HCT116 (cell line): ENCODE results near the gene COPZ1. TPM values are rescaled to one million over a fixed set of nuclear protein-coding genes. Genes with fewer than 3 reads are reported as not detected.

Source experiments
- ATAC-seq: fragments of 200-7000 bp; cut with Tn5 transposase; 2 replicates; pipeline ENCODE4 v1.9.1; 2020; ENCODE audit warnings: mild to moderate bottlenecking, moderate library complexity
- BruUV-seq: library from RNA; stranded (reverse); fragments of 400-500 nt; replicated peaks from 2 replicates; lab custom pipeline; 2021; lab: Mats Ljungman, UMichigan
- CTCF ChIA-PET: fragments of 300-600 bp; sonication (Branson Sonifier 250); formaldehyde crosslinking; loops from one replicate; lab custom pipeline; 2021; ENCODE audit warnings: antibody characterized with exemption; lab: Charles Lee
- POLR2A ChIA-PET: fragments of 300-600, 350-600 bp; sonication (Branson Sonifier 250); formaldehyde crosslinking; loops from one replicate; lab custom pipeline; 2021; ENCODE audit warnings: antibody characterized with exemption; lab: Charles Lee
- RAD21 ChIA-PET, 2 experiments: fragments of 300-600 bp; sonication (Branson Sonifier 250); formaldehyde crosslinking; loops; one replicate each; lab custom pipeline; 2023; ENCODE audit warnings: low total read pairs in 2 of 2; ENCODE audit not compliant: uncharacterized antibody in 2 of 2, unreplicated experiment in 2 of 2, low non-redundant PET in 1 of 2; lab: Charles Lee
- DNase-seq: peaks from one replicate; pipeline ENCODE4 v3.0.0-alpha.2; 2010; ENCODE audit warnings: low read depth, low spot score
- H2AFZ ChIP-seq: fragments of 200-600 bp; shearing (Covaris generic), sonication (generic); 2 replicates; pipeline ENCODE4 v1.6.1; 2017; ENCODE audit warnings: low read depth, mixed run types, mixed read lengths, antibody characterized with exemption, low read length; ENCODE audit not compliant: poor library complexity, severe bottlenecking
- H3K27ac ChIP-seq: 2 replicates; pipeline ENCODE4 v1.5.1; 2012; ENCODE audit warnings: low read depth, low read length
- H3K27me3 ChIP-seq: fragments of 200-600 bp; sonication (generic); 2 replicates; pipeline ENCODE4 v1.6.1; 2016; ENCODE audit warnings: mixed run types, low read length, mixed read lengths; ENCODE audit not compliant: insufficient read depth
- H3K36me3 ChIP-seq, 2 experiments: fragments of 200-500 bp in 1 of 2; fragments of 200-600 bp in 1 of 2; sonication (Bioruptor generic) in 1 of 2; sonication (generic) in 1 of 2; 2 replicates each; pipeline versions ENCODE4 v1.5.1 to v1.6.1; 2014 to 2016; ENCODE audit warnings: low read length in 2 of 2, inconsistent platforms in 1 of 2, mixed read lengths in 1 of 2, mixed run types in 1 of 2; ENCODE audit not compliant: insufficient read depth in 2 of 2, control insufficient read depth in 1 of 2
- H3K4me1 ChIP-seq, 2 experiments: fragments of 200-600 bp in 1 of 2; sonication (generic) in 1 of 2; 2 replicates each; pipeline versions ENCODE4 v1.5.1 to v1.6.1; 2012 to 2017; ENCODE audit warnings: low read length in 2 of 2, inconsistent platforms in 1 of 2, mild to moderate bottlenecking in 1 of 2, mixed read lengths in 1 of 2, mixed run types in 1 of 2, moderate library complexity in 1 of 2; ENCODE audit not compliant: insufficient read depth in 2 of 2, control insufficient read depth in 1 of 2
- H3K4me2 ChIP-seq: fragments of 200-600 bp; sonication (generic); 2 replicates; pipeline ENCODE4 v1.6.1; 2017; ENCODE audit warnings: mixed run types, low read length, mixed read lengths
- H3K4me3 ChIP-seq, 2 experiments: fragments of 200-600 bp in 1 of 2; sonication (generic) in 1 of 2; replicated peaks in 1 of 2; 2 replicates each; pipeline ENCODE4 v1.5.1; 2011 to 2016; ENCODE audit warnings: low read length in 2 of 2, control low read depth in 1 of 2, low read depth in 1 of 2, mild to moderate bottlenecking in 1 of 2, mixed read lengths in 1 of 2, mixed run types in 1 of 2
- H3K79me2 ChIP-seq: fragments of 200-600 bp; sonication (generic); 2 replicates; pipeline ENCODE4 v1.6.1; 2017; ENCODE audit warnings: mild to moderate bottlenecking, mixed run types, low read length, moderate library complexity, mixed read lengths; ENCODE audit not compliant: insufficient read depth
- H3K9ac ChIP-seq: fragments of 200-600 bp; sonication (generic); 2 replicates; pipeline ENCODE4 v1.6.1; 2016; ENCODE audit warnings: low read length, mixed read lengths
- H3K9me2 ChIP-seq: fragments of 200-600 bp; sonication (generic), shearing (Covaris generic); 2 replicates; pipeline ENCODE4 v1.6.1; 2017; ENCODE audit warnings: mixed run types, mild to moderate bottlenecking, moderate library complexity; ENCODE audit not compliant: insufficient read depth
- H3K9me3 ChIP-seq, 2 experiments: fragments of 200-500 bp in 1 of 2; fragments of 200-600 bp in 1 of 2; sonication (Bioruptor generic) in 1 of 2; sonication (generic) in 1 of 2; 2 replicates each; pipeline ENCODE4 v1.6.1; 2014 to 2017; ENCODE audit warnings: low read length in 2 of 2, mixed read lengths in 2 of 2, inconsistent platforms in 1 of 2, low read depth in 1 of 2, mild to moderate bottlenecking in 1 of 2, mixed run types in 1 of 2, moderate library complexity in 1 of 2; ENCODE audit not compliant: control insufficient read depth in 1 of 2, insufficient read depth in 1 of 2
- H4K20me1 ChIP-seq: fragments of 200-600 bp; sonication (generic), shearing (Covaris generic); 2 replicates; pipeline ENCODE4 v1.6.1; 2017; ENCODE audit warnings: mixed run types, mild to moderate bottlenecking, moderate library complexity; ENCODE audit not compliant: insufficient read depth
- CBX3 ChIP-seq: IDR thresholded peaks from 2 replicates; pipeline ENCODE4 v1.6.1; 2012; ENCODE audit warnings: low read depth
- CEBPB ChIP-seq: IDR thresholded peaks from 2 replicates; pipeline ENCODE4 v1.6.1; 2012; ENCODE audit warnings: low read depth
- EGR1 ChIP-seq: IDR thresholded peaks from 2 replicates; pipeline ENCODE4 v1.6.1; 2012; ENCODE audit warnings: low read depth
- ELF1 ChIP-seq: IDR thresholded peaks from 2 replicates; pipeline ENCODE4 v1.6.1; 2012; ENCODE audit warnings: low read depth, borderline replicate concordance
- EZH2 ChIP-seq: fragments of 200-600 bp; sonication (generic); IDR thresholded peaks from 2 replicates; pipeline ENCODE4 v1.6.1; 2017; ENCODE audit warnings: antibody characterized with exemption, mixed run types
- FOSL1 ChIP-seq: IDR thresholded peaks from 2 replicates; pipeline ENCODE4 v1.6.1; 2012; ENCODE audit warnings: low read depth
- JUND ChIP-seq: IDR thresholded peaks from 2 replicates; pipeline ENCODE4 v1.6.1; 2012
- SP1 ChIP-seq: IDR thresholded peaks from 2 replicates; pipeline ENCODE4 v1.6.1; 2012; ENCODE audit warnings: low read depth
- SRF ChIP-seq: IDR thresholded peaks from 2 replicates; pipeline ENCODE4 v1.6.1; 2012; ENCODE audit warnings: low read depth
- YY1 ChIP-seq: IDR thresholded peaks from 2 replicates; pipeline ENCODE4 v1.6.1; 2011; ENCODE audit warnings: low read length, low read depth, moderate library complexity, mild to moderate bottlenecking; ENCODE audit not compliant: insufficient replicate concordance; ENCODE audit errors: extremely low read depth
- ZFX ChIP-seq: fragments of 450-650 bp; IDR thresholded peaks from 2 replicates; pipeline ENCODE4 v1.6.1; 2017
- ZNF274 ChIP-seq: fragments of 200-500 bp; sonication (Bioruptor generic); IDR thresholded peaks from 2 replicates; pipeline ENCODE4 v1.6.1; 2014; ENCODE audit warnings: mild to moderate bottlenecking, low read depth, low read length, inconsistent platforms
- intact Hi-C: fragments of 100-400 bp; cut with micrococcal nuclease; formaldehyde crosslinking; loops from 2 replicates; pipeline ENCODE4 v1.10.0; 2022
- total RNA-seq: library from RNA; stranded (reverse); gene quantifications from one replicate; pipeline ENCODE4 v1.2.1, GENCODE V29; 2021; ENCODE audit not compliant: unreplicated experiment
- TF ChIP-seq, protein P1 (sequence below): IDR thresholded peaks from 2 replicates; pipeline ENCODE4 v1.6.1; 2012

The COPZ1 gene
- total RNA-seq, 1 experiment from 2014 or later: 191 TPM

DNA sequence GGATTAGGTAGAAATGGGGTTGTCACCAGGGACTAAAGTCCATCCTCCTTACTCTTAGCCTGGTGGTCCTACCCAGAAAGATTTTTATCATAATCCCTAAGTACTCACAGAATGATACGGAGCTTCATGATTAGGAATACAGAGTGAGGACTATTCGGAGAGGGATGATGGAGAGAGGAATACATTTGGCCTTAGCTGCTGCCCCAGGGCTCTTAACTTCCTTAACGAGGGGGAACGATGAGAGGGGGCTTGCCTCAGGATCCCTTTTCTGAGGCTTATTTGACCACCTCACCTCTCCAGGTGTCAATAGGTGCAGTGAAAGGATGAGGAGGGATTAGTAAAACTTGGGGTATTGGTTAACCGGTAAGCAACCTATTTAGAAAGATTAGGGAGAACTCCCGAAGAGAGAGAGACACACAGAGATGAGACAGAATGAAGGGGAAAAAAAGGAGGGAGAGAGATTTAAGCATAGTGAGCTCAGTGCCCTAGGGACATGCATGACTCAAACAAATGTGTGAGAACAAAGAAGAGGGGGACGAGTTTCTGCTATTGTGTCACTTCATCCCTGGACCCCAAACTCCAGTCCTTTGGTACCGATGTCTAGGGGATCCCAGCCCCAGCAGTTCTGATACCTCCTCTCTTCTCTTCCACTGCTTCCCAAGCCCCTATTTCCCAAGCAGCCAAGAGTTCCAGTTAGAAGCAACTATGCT is 25.3 kb upstream of the COPZ1 start:
- ChIA-PET CTCF (interaction anchor here (1.1 to 3.2 kb wide), 2 partner anchors 25 to 36 kb away, joined by 6 to 20 read pairs; partner anchors contain the start of gene COPZ1), POLR2A (interaction anchor here (1.0 to 1.7 kb wide), 5 partner anchors 11 to 26 kb away, joined by 4 to 5 read pairs (median 4); partner anchors contain the start of genes CBX5, COPZ1 and HNRNPA1), RAD21 (no interaction called here)
- H3K4me1 ChIP-seq: peaks cover 30 to 33% of the 10 kb centered on the region in 2 experiments
- no peaks in the 10 kb centered on the region for H3K36me3 ChIP-seq
- H3K9ac ChIP-seq: no peak overlapping the region
- H3K27me3 ChIP-seq: peaks cover 12% of the 10 kb centered on the region; the same call in 1 of the 2 replicates
- DNase-seq (no peak), ATAC-seq (no peak)
- no peak overlapping the region for H2AFZ ChIP-seq
- peak overlapping the region; percentile 87 for H3K4me2 ChIP-seq
- H3K9me3 ChIP-seq: no peaks in the 10 kb centered on the region
- intact Hi-C loops: no loop called here
- BruUV-seq: no TSS peak
- no peak overlapping the region for H3K4me3 ChIP-seq
- H3K9me2 ChIP-seq: no peaks in the 10 kb centered on the region
- H3K79me2 ChIP-seq: no peaks in the 10 kb centered on the region
- H3K27ac ChIP-seq: no peak overlapping the region
- H4K20me1 ChIP-seq: no peaks in the 10 kb centered on the region
- TF ChIP-seq ELF1 (no peak), SRF (no peak), FOSL1 (no peak), YY1 (no peak), EGR1 (no peak), JUND (no peak), CEBPB (no peak), EZH2 (no peak), CBX3 (no peak), SP1 (no peak), ZNF274 (no peak), ZFX (no peak)
- TF ChIP-seq, protein P1, sequence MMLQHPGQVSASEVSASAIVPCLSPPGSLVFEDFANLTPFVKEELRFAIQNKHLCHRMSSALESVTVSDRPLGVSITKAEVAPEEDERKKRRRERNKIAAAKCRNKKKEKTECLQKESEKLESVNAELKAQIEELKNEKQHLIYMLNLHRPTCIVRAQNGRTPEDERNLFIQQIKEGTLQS: no peak
